Measurements from ENCODE around the gene COL11A2.

The COL11A2 gene

GRCh38 chr6:33204415-33205190 is 12.3 kb upstream of the COL11A2 start, which contains the start of gene HSD17B8:
Gene HSD17B8 (plus strand): TSS chr6:33204655. CDS start chr6:33204669, 14 bp downstream.
- TF ChIP-seq, protein P1, sequence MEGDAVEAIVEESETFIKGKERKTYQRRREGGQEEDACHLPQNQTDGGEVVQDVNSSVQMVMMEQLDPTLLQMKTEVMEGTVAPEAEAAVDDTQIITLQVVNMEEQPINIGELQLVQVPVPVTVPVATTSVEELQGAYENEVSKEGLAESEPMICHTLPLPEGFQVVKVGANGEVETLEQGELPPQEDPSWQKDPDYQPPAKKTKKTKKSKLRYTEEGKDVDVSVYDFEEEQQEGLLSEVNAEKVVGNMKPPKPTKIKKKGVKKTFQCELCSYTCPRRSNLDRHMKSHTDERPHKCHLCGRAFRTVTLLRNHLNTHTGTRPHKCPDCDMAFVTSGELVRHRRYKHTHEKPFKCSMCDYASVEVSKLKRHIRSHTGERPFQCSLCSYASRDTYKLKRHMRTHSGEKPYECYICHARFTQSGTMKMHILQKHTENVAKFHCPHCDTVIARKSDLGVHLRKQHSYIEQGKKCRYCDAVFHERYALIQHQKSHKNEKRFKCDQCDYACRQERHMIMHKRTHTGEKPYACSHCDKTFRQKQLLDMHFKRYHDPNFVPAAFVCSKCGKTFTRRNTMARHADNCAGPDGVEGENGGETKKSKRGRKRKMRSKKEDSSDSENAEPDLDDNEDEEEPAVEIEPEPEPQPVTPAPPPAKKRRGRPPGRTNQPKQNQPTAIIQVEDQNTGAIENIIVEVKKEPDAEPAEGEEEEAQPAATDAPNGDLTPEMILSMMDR (IDR thresholded peaks at IDR 0.05) = no peak

DNA sequence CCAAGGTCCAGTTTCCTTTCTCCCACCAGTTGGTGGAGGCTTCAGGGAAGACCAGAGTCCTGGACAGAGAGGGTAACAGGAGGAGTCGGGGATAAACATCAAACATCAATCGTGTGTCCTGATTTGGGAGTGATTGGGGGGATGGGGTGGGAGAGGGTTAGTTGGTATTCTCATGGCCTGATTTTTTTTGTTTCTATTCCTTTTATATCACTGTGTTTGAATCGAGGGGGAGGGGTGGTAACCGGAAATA is 11.8 kb upstream of the COL11A2 start:
- TF ChIP-seq, protein P1 (IDR thresholded peaks at IDR 0.05) = no peak

GRCh38 chr6:33203443-33204164 is 11.3 kb upstream of the COL11A2 start:
- TF ChIP-seq, protein P1 (IDR thresholded peaks at IDR 0.05) = no peak

GRCh38 chr6:33202799-33203198 is 10.5 kb upstream of the COL11A2 start:
- TF ChIP-seq, protein P1 (IDR thresholded peaks at IDR 0.05) = no peak

DNA sequence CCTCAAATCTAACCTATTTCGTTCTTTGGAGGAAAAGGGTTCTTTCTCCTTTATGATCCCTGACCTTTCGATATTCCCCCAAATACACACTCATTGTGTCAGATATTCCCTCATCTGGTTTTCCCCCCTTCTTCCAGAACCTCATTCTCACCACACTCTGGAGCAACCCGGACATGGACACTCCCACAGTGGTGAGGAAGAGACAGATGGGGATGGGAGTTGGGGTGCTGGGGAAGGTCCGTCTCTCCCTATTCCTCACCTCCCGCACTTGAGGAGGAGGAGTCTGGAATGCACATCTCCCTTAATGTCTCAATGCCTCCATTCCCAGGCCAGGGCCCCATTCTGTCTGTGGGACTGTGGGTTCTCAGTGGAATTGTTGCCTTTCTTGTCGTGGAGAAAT is 9.7 kb upstream of the COL11A2 start:
- TF ChIP-seq, protein P1 (IDR thresholded peaks at IDR 0.05) = no peak

GRCh38 chr6:33201147-33201545 is 8.9 kb upstream of the COL11A2 start:
- TF ChIP-seq, protein P1 (IDR thresholded peaks at IDR 0.05) = no peak

GRCh38 chr6:33200219-33201146 is 8.2 kb upstream of the COL11A2 start, which contains the start of the genes RXRB and SLC39A7:
Gene RXRB (minus strand): TSS chr6:33200665. CDS start chr6:33200476, 189 bp downstream.
Gene SLC39A7 (plus strand): TSS chr6:33200867. CDS start chr6:33201246, 379 bp downstream.
- TF ChIP-seq, protein P1 (IDR thresholded peaks at IDR 0.05) = no peak

Data from LNCAP (cell line).